Measurements from ENCODE around the gene PTCRA.
"Not testable (repeated sequence)": the region's sequence is repeated elsewhere in the genome, so short reads cannot be mapped to it uniquely, and the experiment has no call there.

Gene PTCRA, protein sequence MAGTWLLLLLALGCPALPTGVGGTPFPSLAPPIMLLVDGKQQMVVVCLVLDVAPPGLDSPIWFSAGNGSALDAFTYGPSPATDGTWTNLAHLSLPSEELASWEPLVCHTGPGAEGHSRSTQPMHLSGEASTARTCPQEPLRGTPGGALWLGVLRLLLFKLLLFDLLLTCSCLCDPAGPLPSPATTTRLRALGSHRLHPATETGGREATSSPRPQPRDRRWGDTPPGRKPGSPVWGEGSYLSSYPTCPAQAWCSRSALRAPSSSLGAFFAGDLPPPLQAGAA

DNA sequence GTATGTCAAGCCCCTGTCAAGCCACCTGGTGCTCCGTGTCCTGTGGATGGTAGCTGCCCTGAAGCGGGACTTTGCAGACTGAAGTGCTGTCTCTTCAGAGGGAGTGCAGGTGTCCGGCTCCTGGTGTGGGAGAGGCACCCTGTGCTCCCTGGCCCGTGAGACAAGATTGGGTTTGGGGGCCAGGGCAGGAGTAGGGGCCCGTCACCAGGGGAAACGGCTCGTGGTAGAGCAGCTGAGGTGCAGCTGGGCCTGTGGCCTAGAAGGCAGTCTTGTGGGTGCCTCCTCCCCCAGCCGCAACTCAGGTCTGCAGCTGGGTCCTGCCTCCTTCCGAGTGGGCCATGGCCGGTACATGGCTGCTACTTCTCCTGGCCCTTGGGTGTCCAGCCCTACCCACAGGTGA lies at the start of gene PTCRA:
TSS of gene PTCRA (plus strand) at position 322 of the 400 bp plus-strand sequence. CDS start at position 339, 17 bp downstream.
- H3K9me3 ChIP-seq (ENCODE audit: control insufficient read depth, low read length) = no peaks in the 10 kb centered on the region
- H3K27me3 ChIP-seq (replicated peaks; ENCODE audit: control insufficient read depth, insufficient read depth, low read length) = no peaks in the 10 kb centered on the region
- DNase-seq (ENCODE audit: low read depth) = no peak
- no peaks in the 10 kb centered on the region for H3K36me3 ChIP-seq (ENCODE audit: control insufficient read depth, insufficient read depth, low read length, severe bottlenecking)
- H3K4me1 ChIP-seq (ENCODE audit: control insufficient read depth, insufficient read depth, low read length) = peaks cover 5% of the 10 kb centered on the region
- H3K9ac ChIP-seq (ENCODE audit: low read length) = no peak within 1 kb of the TSS
- H3K4me3 ChIP-seq (ENCODE audit: low read length) = no peak within 1 kb of the TSS

DNA sequence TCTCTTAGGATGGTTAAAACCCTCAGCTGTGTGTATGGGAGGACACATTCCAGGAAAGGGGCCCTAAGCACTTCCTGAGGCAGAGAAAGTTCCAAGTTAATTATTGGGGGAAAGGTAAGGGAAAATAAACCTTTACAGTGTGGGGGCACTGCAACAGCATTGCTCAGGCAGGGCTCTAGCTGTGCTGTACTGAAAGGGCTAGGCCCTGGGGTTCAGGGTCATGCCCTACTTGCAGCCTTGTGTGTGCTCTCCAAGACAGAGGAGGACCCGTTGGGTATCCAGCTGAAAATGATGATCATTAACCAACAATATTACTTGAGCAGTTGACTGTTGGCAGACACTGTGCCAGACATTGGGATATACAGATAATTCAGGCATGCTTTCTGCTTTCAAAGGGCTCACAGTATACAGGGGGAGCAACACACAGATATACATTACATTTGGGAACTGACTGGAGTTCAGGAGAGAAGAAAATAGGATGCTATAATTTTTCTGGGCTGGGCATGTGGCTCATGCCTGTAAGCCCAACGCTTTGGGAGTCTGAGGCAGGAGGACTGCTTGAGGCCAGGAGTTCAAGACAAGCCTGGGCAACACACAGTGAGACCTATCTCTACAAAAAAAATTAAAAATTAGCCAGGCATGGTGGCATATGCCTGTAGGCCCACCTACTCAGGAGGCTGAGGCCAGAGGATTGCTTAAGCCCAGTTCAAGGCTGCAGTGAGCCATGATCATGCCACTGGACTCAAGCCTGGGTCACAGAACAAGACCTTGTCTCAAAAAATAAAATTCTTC lies 45.5 kb upstream of the PTCRA start:
- DNase-seq (ENCODE audit: low read depth) = no peak
- Histone ChIP-seq H3K4me3 (ENCODE audit: low read length) (no peak overlapping the region), H3K27me3 (replicated peaks; ENCODE audit: control insufficient read depth, insufficient read depth, low read length) (no peaks in the 10 kb centered on the region), H3K9me3 (ENCODE audit: control insufficient read depth, low read length) (no peaks in the 10 kb centered on the region), H3K36me3 (ENCODE audit: control insufficient read depth, insufficient read depth, low read length, severe bottlenecking) (peaks cover 16% of the 10 kb centered on the region), H3K9ac (ENCODE audit: low read length) (no peak overlapping the region), H3K4me1 (ENCODE audit: control insufficient read depth, insufficient read depth, low read length) (peaks cover 3% of the 10 kb centered on the region)

DNA sequence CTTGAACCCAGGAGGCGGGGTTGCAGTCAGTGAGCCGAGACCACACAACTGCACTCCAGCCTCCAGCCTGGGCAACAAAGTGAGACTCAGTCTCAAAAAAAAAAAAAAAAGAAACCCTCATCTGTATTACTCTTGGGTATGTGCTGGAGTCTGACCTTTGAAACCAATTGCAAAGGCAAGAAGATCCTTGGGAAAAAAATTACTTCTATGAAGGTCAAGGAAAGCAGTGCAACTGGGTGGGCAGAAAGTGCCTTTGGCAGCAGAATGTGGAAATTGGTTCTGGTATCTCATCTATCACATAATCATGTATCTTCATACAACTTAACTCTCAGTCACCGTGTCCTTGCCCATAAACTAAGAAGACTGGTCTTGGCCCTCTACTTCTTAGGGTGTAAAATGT lies 44.1 kb upstream of the PTCRA start:
- H3K36me3 ChIP-seq (ENCODE audit: control insufficient read depth, insufficient read depth, low read length, severe bottlenecking) = peaks cover 4% of the 10 kb centered on the region
- no peak for DNase-seq (ENCODE audit: low read depth)
- no peaks in the 10 kb centered on the region for H3K27me3 ChIP-seq (replicated peaks; ENCODE audit: control insufficient read depth, insufficient read depth, low read length)
- no peak overlapping the region for H3K4me3 ChIP-seq (ENCODE audit: low read length)
- no peaks in the 10 kb centered on the region for H3K9me3 ChIP-seq (ENCODE audit: control insufficient read depth, low read length)
- no peak overlapping the region for H3K9ac ChIP-seq (ENCODE audit: low read length)
- peaks cover 3% of the 10 kb centered on the region for H3K4me1 ChIP-seq (ENCODE audit: control insufficient read depth, insufficient read depth, low read length)

DNA sequence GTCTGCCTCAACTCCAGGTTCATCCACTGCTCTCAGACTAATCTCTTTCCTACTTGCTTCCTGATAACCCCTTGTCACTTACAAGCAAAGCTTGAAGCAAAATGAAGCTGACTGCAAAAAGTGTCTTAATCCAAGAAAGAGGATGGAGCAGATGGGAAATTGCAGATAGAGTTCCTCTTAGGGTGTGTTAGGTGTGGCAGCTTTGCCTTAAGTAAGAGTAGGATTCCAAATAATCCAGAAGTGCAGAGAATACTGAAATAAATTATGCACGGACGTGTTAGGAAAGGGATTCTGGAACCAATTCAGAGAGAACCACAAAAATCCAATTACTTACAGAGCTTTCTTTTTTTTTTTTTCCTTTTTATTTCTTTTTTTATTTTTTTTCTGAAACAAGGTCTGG lies 42.5 kb upstream of the PTCRA start:
- DNase-seq (ENCODE audit: low read depth) = no peak
- no peak overlapping the region for H3K9ac ChIP-seq (ENCODE audit: low read length)
- H3K4me3 ChIP-seq (ENCODE audit: low read length) = no peak overlapping the region
- no peaks in the 10 kb centered on the region for H3K27me3 ChIP-seq (replicated peaks; ENCODE audit: control insufficient read depth, insufficient read depth, low read length)
- H3K4me1 ChIP-seq (ENCODE audit: control insufficient read depth, insufficient read depth, low read length) = peaks cover 7% of the 10 kb centered on the region
- H3K36me3 ChIP-seq (ENCODE audit: control insufficient read depth, insufficient read depth, low read length, severe bottlenecking) = no peaks in the 10 kb centered on the region
- H3K9me3 ChIP-seq (ENCODE audit: control insufficient read depth, low read length) = no peaks in the 10 kb centered on the region

DNA sequence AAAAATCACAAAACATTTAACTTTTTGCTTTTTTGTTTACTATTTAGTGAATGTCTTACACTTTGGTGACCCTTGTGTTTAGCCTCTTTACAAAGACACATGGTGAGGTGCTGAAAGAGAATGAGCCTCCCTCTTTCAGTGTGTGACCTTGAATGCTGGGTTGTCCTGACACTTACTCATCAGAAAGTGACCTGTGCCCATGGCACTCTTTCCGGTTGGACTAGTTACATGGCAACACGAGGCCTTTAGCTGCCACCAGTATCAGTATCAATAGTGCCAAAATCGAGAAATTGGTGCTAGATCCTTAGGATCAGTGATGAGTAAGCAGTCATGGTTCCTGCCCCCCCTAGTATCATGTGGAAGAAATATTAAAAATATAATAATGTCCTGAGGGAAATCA lies 38.2 kb upstream of the PTCRA start:
- no peak for DNase-seq (ENCODE audit: low read depth)
- Histone ChIP-seq H3K9ac (ENCODE audit: low read length) (peak overlapping the region; percentile 58), H3K27me3 (replicated peaks; ENCODE audit: control insufficient read depth, insufficient read depth, low read length) (no peaks in the 10 kb centered on the region), H3K9me3 (ENCODE audit: control insufficient read depth, low read length) (no peaks in the 10 kb centered on the region), H3K4me1 (ENCODE audit: control insufficient read depth, insufficient read depth, low read length) (peaks cover 10% of the 10 kb centered on the region), H3K36me3 (ENCODE audit: control insufficient read depth, insufficient read depth, low read length, severe bottlenecking) (peaks cover 8% of the 10 kb centered on the region), H3K4me3 (ENCODE audit: low read length) (no peak overlapping the region)

DNA sequence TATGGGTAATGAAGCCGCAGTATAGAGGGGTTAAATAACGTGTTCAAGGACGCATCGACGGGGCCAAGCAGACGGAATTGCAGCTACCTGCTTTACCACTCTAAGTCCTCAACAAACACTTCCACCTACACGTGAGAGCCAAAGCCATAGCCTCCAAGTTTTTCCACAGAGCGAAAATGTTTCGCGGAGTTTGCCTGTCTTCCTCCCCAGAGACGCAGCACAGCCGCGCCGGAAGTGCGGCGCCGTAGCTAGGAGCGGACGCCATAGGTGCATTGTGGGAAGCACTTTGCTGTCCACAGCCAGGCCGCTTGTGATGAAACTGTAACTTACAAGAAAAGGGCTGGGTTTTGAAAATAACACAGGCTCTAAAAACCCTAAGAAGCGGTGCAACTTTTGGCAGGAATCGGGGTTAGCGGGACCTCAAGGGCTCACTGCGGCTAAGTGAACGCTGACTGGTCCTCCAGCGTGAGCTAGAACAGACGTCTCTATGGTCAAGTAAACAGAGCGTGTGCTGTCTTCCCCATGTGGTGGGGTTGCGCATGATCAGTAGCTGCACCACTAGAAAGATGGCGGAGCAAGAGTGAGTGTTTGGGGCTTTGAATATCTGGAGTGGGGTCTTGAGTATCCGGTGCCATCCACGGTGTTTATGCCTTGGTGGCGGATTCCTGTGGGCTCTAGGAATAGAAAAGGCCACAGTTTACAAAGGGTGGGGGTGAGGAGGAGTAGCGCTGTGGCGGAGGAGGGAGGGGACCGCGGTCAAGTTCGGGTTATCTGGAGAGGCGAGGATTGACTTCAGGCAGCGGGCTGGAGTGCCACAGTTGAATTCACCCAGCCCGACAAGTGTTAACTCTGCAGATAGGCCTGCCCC lies 36.2 kb upstream of the PTCRA start, which contains the start of gene RPL7L1:
TSS of gene RPL7L1 (plus strand) at position 245 of the 868 bp plus-strand sequence. CDS start at position 540, 295 bp downstream.
- DNase-seq (ENCODE audit: low read depth) = peak; percentile 92
- peak within 1 kb of the TSS; percentile 84 for H3K4me3 ChIP-seq (ENCODE audit: low read length)
- H3K9me3 ChIP-seq (ENCODE audit: control insufficient read depth, low read length) = no peaks in the 10 kb centered on the region
- H3K9ac ChIP-seq (ENCODE audit: low read length) = peak within 1 kb of the TSS; percentile 92
- peaks cover 7% of the 10 kb centered on the region for H3K4me1 ChIP-seq (ENCODE audit: control insufficient read depth, insufficient read depth, low read length)
- peaks cover 28% of the 10 kb centered on the region for H3K36me3 ChIP-seq (ENCODE audit: control insufficient read depth, insufficient read depth, low read length, severe bottlenecking)
- H3K27me3 ChIP-seq (replicated peaks; ENCODE audit: control insufficient read depth, insufficient read depth, low read length) = no peaks in the 10 kb centered on the region

DNA sequence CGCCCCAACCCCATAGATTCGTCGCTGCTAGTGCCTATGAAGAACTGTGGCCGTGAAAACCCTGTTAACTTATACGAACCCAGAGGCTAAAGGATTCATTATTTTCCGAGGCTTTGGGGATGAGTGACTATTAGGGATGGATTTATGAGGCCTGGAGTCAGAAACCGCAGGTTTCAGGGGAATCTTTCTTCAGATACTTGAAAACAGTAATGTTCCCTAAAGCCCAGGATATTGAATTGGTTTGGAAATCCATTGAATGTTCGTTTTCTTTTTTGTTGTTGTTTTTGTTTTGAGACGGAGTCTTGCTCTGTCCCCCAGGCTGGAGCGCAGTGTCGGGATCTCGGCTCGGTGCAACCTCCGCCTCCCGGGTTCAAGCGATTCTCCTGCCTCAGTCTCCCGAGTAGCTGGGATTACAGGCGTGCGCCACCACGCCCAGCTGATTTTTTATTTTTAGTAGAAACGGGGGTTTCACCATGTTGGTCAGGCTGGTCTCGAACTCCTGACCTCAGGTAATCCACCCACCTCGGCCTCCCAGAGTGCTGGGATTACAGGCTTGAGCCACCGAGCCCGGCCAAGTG lies 35.5 kb upstream of the PTCRA start:
- not testable (repeated sequence) for DNase-seq (ENCODE audit: low read depth); H3K9me3 ChIP-seq (ENCODE audit: control insufficient read depth, low read length); H3K4me1 ChIP-seq (ENCODE audit: control insufficient read depth, insufficient read depth, low read length); H3K27me3 ChIP-seq (replicated peaks; ENCODE audit: control insufficient read depth, insufficient read depth, low read length)
- peaks cover 35% of the 10 kb centered on the region for H3K36me3 ChIP-seq (ENCODE audit: control insufficient read depth, insufficient read depth, low read length, severe bottlenecking)
- H3K9ac ChIP-seq (ENCODE audit: low read length) = peak overlapping the region; percentile 92
- peak overlapping the region; percentile 84 for H3K4me3 ChIP-seq (ENCODE audit: low read length)

DNA sequence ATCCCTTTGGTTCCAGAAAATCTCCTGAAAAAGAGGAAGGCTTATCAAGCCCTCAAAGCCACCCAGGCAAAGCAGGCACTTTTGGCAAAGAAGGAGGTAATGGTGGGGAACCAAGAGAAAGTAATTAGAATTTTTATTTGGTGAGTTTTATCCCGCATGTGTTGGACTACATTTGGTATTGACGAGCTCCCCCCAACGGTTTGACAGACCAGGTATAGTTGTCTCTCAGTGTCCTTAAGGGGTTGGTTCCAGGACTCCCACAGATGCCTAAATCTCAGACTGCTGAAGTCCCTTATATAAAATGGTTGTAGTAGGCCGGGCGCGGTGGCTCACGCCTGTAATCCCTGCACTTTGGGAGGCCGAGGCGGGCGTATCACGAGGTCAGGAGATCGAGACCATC lies 35.0 kb upstream of the PTCRA start:
- H3K36me3 ChIP-seq (ENCODE audit: control insufficient read depth, insufficient read depth, low read length, severe bottlenecking) = peaks cover 40% of the 10 kb centered on the region
- not testable (repeated sequence) for DNase-seq (ENCODE audit: low read depth)

DNA sequence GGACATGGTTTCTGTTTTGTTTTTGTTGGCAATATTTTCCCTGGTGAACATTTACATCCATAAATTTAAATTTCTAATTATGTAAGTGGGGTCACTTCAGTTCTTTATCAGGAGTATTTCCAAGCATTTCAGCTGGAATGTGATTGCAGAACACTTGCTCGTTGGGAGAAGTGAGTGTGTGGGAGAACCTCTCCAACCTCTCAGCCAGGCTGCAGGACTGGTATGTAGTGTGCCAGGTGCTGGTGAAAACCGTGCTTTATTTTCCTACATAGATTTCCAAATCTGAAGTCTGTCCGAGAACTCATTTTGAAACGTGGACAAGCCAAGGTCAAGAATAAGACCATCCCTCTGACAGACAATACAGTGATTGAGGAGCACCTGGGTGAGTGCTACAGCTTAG lies 30.2 kb upstream of the PTCRA start:
- H3K4me1 ChIP-seq (ENCODE audit: control insufficient read depth, insufficient read depth, low read length) = peaks cover 8% of the 10 kb centered on the region
- no peaks in the 10 kb centered on the region for H3K9me3 ChIP-seq (ENCODE audit: control insufficient read depth, low read length)
- H3K9ac ChIP-seq (ENCODE audit: low read length) = no peak overlapping the region
- H3K4me3 ChIP-seq (ENCODE audit: low read length) = no peak overlapping the region
- H3K27me3 ChIP-seq (replicated peaks; ENCODE audit: control insufficient read depth, insufficient read depth, low read length) = no peaks in the 10 kb centered on the region
- DNase-seq (ENCODE audit: low read depth) = no peak
- peaks cover 57% of the 10 kb centered on the region for H3K36me3 ChIP-seq (ENCODE audit: control insufficient read depth, insufficient read depth, low read length, severe bottlenecking)

More for the DNA sequence above, 35.0 kb upstream of the PTCRA start:
- not testable (repeated sequence) for H3K9me3 ChIP-seq (ENCODE audit: control insufficient read depth, low read length); H3K4me1 ChIP-seq (ENCODE audit: control insufficient read depth, insufficient read depth, low read length); H3K27me3 ChIP-seq (replicated peaks; ENCODE audit: control insufficient read depth, insufficient read depth, low read length)
- peak overlapping the region; percentile 84 for H3K4me3 ChIP-seq (ENCODE audit: low read length)
- H3K9ac ChIP-seq (ENCODE audit: low read length) = peak overlapping the region; percentile 92

DNA sequence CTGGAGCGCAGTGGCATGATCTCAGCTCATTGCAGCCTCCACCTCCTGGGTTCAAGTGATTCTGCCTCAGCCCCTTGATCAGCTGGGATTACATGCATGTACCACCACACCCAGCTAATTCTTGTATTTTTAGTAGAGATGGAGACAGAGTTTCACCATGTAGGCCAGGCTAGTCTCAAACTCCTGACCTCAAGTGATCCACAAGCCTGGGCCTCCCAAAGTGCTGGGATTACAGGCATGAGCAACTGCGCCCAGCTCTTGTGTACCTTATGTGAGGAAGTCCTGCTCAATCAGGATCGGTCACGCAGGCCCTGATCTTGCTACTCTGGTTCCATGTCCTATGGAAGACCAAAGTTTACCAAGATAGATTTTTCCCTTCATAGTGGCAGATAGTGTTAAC lies 27.7 kb upstream of the PTCRA start:
- peaks cover 44% of the 10 kb centered on the region for H3K36me3 ChIP-seq (ENCODE audit: control insufficient read depth, insufficient read depth, low read length, severe bottlenecking)
- not testable (repeated sequence) for H3K9me3 ChIP-seq (ENCODE audit: control insufficient read depth, low read length); H3K4me1 ChIP-seq (ENCODE audit: control insufficient read depth, insufficient read depth, low read length); DNase-seq (ENCODE audit: low read depth); H3K4me3 ChIP-seq (ENCODE audit: low read length); H3K27me3 ChIP-seq (replicated peaks; ENCODE audit: control insufficient read depth, insufficient read depth, low read length); H3K9ac ChIP-seq (ENCODE audit: low read length)

Data from adipocyte (in vitro differentiated cells).